Osteoblast (primary cell): ENCODE results near the gene IL4I1. TPM values are rescaled to one million over a fixed set of nuclear protein-coding genes. Genes with fewer than 3 reads are reported as not detected.
A peak's percentile ranks its signal among the peaks of the same experiment; 100 is the strongest.

ENCODE experiments used
- DNase-seq: peaks from one replicate; pipeline ENCODE4 v3.0.0; 2011; ENCODE audit warnings: low spot score, mixed read lengths; ENCODE audit not compliant: insufficient read length; ENCODE audit errors: missing footprints
- H2AFZ ChIP-seq: 2 replicates; pipeline ENCODE4 v1.6.0; 2011; ENCODE audit warnings: mild to moderate bottlenecking, low read length
- H3K27ac ChIP-seq: 2 replicates; pipeline ENCODE4 v1.5.1; 2011; ENCODE audit warnings: mild to moderate bottlenecking, low read depth, low read length, moderate library complexity
- H3K27me3 ChIP-seq: 2 replicates; pipeline ENCODE4 v1.6.0; 2012; ENCODE audit warnings: mild to moderate bottlenecking, control low read depth, inconsistent platforms, low read length, moderate library complexity; ENCODE audit not compliant: insufficient read depth
- H3K36me3 ChIP-seq: 2 replicates; pipeline ENCODE4 v1.5.1; 2011; ENCODE audit warnings: mild to moderate bottlenecking, low read length, control low read depth, moderate library complexity; ENCODE audit not compliant: insufficient read depth
- H3K4me1 ChIP-seq: 2 replicates; pipeline ENCODE4 v1.5.1; 2011; ENCODE audit warnings: mild to moderate bottlenecking, low read length, control low read depth, moderate library complexity; ENCODE audit not compliant: insufficient read depth
- H3K4me2 ChIP-seq: 2 replicates; pipeline ENCODE4 v1.6.0; 2011; ENCODE audit warnings: mild to moderate bottlenecking, low read length; ENCODE audit not compliant: insufficient read depth
- H3K4me3 ChIP-seq: fragments of 200-600 bp; sonication (generic); 3 replicates; pipeline ENCODE4 v1.5.1; 2012; ENCODE audit warnings: mild to moderate bottlenecking, low read length, inconsistent platforms; ENCODE audit not compliant: insufficient read depth
- H3K79me2 ChIP-seq: 2 replicates; pipeline ENCODE4 v1.6.0; 2012; ENCODE audit warnings: mild to moderate bottlenecking, low read length, control low read depth, inconsistent platforms; ENCODE audit not compliant: insufficient read depth
- H3K9me3 ChIP-seq: 2 replicates; pipeline ENCODE4 v1.5.1; 2011; ENCODE audit warnings: low read depth, low read length, control low read depth
- H4K20me1 ChIP-seq: 2 replicates; pipeline ENCODE4 v1.6.0; 2012; ENCODE audit warnings: mild to moderate bottlenecking, low read length, control low read depth; ENCODE audit not compliant: insufficient read depth
- CTCF ChIP-seq: IDR thresholded peaks from 2 replicates; pipeline ENCODE4 v1.5.1; 2011; ENCODE audit warnings: mild to moderate bottlenecking, low read depth, low read length, moderate library complexity; ENCODE audit errors: extremely low read depth
- total RNA-seq: library from RNA; depleted of rRNA; stranded (reverse); fragments of >200 nt; gene quantifications from 2 replicates; pipeline ENCODE4 v1.2.3, GENCODE V29; 2012

IL4I1 gene
- total RNA-seq, 1 donor = 1.4 TPM

- no peaks in the 10 kb centered on the region for H3K79me2 ChIP-seq
- no peak overlapping the region for H3K4me3 ChIP-seq
- no peak overlapping the region for H3K27ac ChIP-seq
- peaks cover 11% of the 10 kb centered on the region for H3K27me3 ChIP-seq
- peak; percentile 28 for TF ChIP-seq CTCF
- H2AFZ ChIP-seq = no peak overlapping the region
- no peak overlapping the region for H3K4me2 ChIP-seq
- H3K4me1 ChIP-seq = no peaks in the 10 kb centered on the region
- no peaks in the 10 kb centered on the region for H3K9me3 ChIP-seq
- no peaks in the 10 kb centered on the region for H4K20me1 ChIP-seq
- DNase-seq = peak; percentile 38
- no peaks in the 10 kb centered on the region for H3K36me3 ChIP-seq
These were observed 43.2 kb upstream of the IL4I1 start for GRCh38 chr19:49939721-49940481.

GRCh38 chr19:49938662-49939061 is 42.0 kb upstream of the IL4I1 start:
- Histone ChIP-seq H3K4me3 (no peak overlapping the region), H3K9me3 (no peaks in the 10 kb centered on the region), H4K20me1 (no peaks in the 10 kb centered on the region), H3K27ac (no peak overlapping the region), H3K27me3 (peaks cover 11% of the 10 kb centered on the region), H3K4me2 (no peak overlapping the region), H3K79me2 (no peaks in the 10 kb centered on the region), H3K36me3 (no peaks in the 10 kb centered on the region), H2AFZ (no peak overlapping the region), H3K4me1 (no peaks in the 10 kb centered on the region)
- DNase-seq = peak; percentile 15
- no peak for TF ChIP-seq CTCF

DNA sequence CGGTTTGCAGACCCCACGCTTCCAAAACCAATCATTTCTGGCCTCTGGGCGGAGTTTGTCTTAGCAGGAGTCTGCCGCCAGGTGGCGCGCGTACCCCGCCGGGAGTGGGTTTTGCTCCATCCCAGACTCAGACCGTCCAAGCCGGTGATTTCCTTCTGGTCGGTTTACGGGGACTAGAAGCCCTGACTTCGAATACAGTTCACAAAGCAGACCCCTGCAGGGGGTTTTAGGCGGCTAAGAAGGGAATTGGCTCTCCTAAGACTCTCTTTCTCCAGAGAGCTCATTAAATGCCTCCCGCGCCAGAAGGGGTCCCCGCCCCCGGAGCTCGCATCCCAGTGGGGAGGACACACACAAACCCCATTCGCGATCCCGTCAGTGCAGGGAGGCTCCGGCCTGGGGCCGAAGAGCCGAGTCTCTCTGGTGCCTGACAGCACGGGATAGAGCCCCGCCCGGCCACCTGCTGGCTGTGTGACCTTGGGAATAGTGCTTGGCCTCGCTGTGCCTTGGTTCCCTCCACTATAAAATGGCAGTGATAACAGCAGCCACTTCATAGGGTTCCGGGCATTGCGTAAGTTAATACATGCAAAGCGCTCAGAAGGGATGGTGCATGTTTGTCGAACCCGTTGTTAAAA is 41.2 kb upstream of the IL4I1 start:
- H3K4me3 ChIP-seq = peak overlapping the region; percentile 52
- H3K4me2 ChIP-seq = peak overlapping the region; percentile 79
- H3K27ac ChIP-seq = no peak overlapping the region
- no peaks in the 10 kb centered on the region for H3K36me3 ChIP-seq
- H3K9me3 ChIP-seq = no peaks in the 10 kb centered on the region
- no peaks in the 10 kb centered on the region for H4K20me1 ChIP-seq
- H3K79me2 ChIP-seq = no peaks in the 10 kb centered on the region
- DNase-seq = peak; percentile 96
- H3K4me1 ChIP-seq = no peaks in the 10 kb centered on the region
- peak; percentile 95 for TF ChIP-seq CTCF
- peak overlapping the region; percentile 6 for H2AFZ ChIP-seq
- H3K27me3 ChIP-seq = peaks cover 5% of the 10 kb centered on the region

GRCh38 chr19:49936549-49936948 is 39.9 kb upstream of the IL4I1 start:
- H3K79me2 ChIP-seq = no peaks in the 10 kb centered on the region
- no peak overlapping the region for H2AFZ ChIP-seq
- TF ChIP-seq CTCF = no peak
- peaks cover 4% of the 10 kb centered on the region for H3K27me3 ChIP-seq
- no peak overlapping the region for H3K27ac ChIP-seq
- no peaks in the 10 kb centered on the region for H3K4me1 ChIP-seq
- no peaks in the 10 kb centered on the region for H3K36me3 ChIP-seq
- H3K4me2 ChIP-seq = no peak overlapping the region
- H3K4me3 ChIP-seq = no peak overlapping the region
- H4K20me1 ChIP-seq = peaks cover 3% of the 10 kb centered on the region
- DNase-seq = no peak
- no peaks in the 10 kb centered on the region for H3K9me3 ChIP-seq
